Natural killer cell (primary cell): ENCODE results near the gene MEFV. TPM values are rescaled to one million over a fixed set of nuclear protein-coding genes. Genes with fewer than 3 reads are reported as not detected.
"Not testable (repeated sequence)": the region's sequence is repeated elsewhere in the genome, so short reads cannot be mapped to it uniquely, and the experiment has no call there.

Source experiments
- ATAC-seq, 3 donors: fragments of 150-1000 bp in 2 of 3; fragments of 200-7000 bp in 1 of 3; cut with Tn5 transposase; 1 replicate in 1 of 3; 2 replicates in 2 of 3; pipeline ENCODE4 v1.10.0; 2021; ENCODE audit warnings: mild to moderate bottlenecking in 2 of 3, moderate library complexity in 2 of 3
- DNase-seq, 2 donors: peaks; one replicate each; pipeline versions ENCODE4 v3.0.0 to v3.0.0-alpha.2; 2013 to 2021; ENCODE audit warnings: mixed read lengths in 1 of 2
- H3K27ac ChIP-seq: one replicate; pipeline ENCODE4 v1.5.1; 2013; ENCODE audit warnings: mild to moderate bottlenecking, low read length
- H3K27me3 ChIP-seq: one replicate; pipeline ENCODE4 v1.6.1; 2013; ENCODE audit warnings: low read length; ENCODE audit not compliant: control insufficient read depth, insufficient read depth
- H3K36me3 ChIP-seq: one replicate; pipeline ENCODE4 v1.6.1; 2013; ENCODE audit warnings: low read length; ENCODE audit not compliant: control insufficient read depth, insufficient read depth
- H3K4me1 ChIP-seq: one replicate; pipeline ENCODE4 v1.6.1; 2013; ENCODE audit warnings: low read length; ENCODE audit not compliant: control insufficient read depth, insufficient read depth
- H3K4me3 ChIP-seq: one replicate; pipeline ENCODE4 v1.5.1; 2013; ENCODE audit warnings: low read length
- H3K9me3 ChIP-seq: one replicate; pipeline ENCODE4 v1.6.1; 2013; ENCODE audit warnings: low read length; ENCODE audit not compliant: control insufficient read depth, insufficient read depth
- H3K27ac Mint-ChIP-seq, 2 donors: one replicate each; pipeline ENCODE4 v1.8.0; 2022; ENCODE audit warnings: mild to moderate bottlenecking in 2 of 2, mixed read lengths in 2 of 2, moderate library complexity in 1 of 2
- H3K27me3 Mint-ChIP-seq, 2 donors: one replicate each; pipeline ENCODE4 v1.8.0; 2022; ENCODE audit warnings: low read depth in 2 of 2, mixed read lengths in 2 of 2
- H3K36me3 Mint-ChIP-seq: one replicate; pipeline ENCODE4 v1.8.0; 2022; ENCODE audit warnings: mixed read lengths
- H3K4me1 Mint-ChIP-seq, 2 donors: one replicate each; pipeline ENCODE4 v1.8.0; 2022; ENCODE audit warnings: mixed read lengths in 2 of 2
- H3K4me3 Mint-ChIP-seq: one replicate; pipeline ENCODE4 v1.8.0; 2022; ENCODE audit warnings: mild to moderate bottlenecking, moderate library complexity, mixed read lengths
- H3K9me3 Mint-ChIP-seq, 2 donors: one replicate each; pipeline ENCODE4 v1.8.0; 2022; ENCODE audit warnings: mixed read lengths in 2 of 2
- CTCF ChIP-seq: fragments of 200-600 bp; IDR thresholded peaks from one replicate; pipeline ENCODE4 v1.8.0; 2022; ENCODE audit warnings: antibody characterized with exemption
- WGBS: methylation state at CpG from one replicate; pipeline ENCODE4 v1.1.7; 2013; ENCODE audit warnings: missing lambda C conversion rate; ENCODE audit not compliant: insufficient coverage; 5-methylcytosine and 5-hydroxymethylcytosine counted together
- intact Hi-C: fragments of 100-400 bp; cut with micrococcal nuclease; formaldehyde crosslinking; loops from one replicate; pipeline ENCODE4 v1.14.2; 2022
- total RNA-seq, 4 donors: library from RNA; stranded (reverse); fragments of 120-200 nt in 1 of 4; gene quantifications; one replicate each; pipeline versions ENCODE4 v1.2.3 to v1.2.4, GENCODE V29; 2013 to 2022

The MEFV gene
- total RNA-seq, 3 donors from 2014 or later (not counting 1 experiment from before 2014, with no cell fraction given) = 2.4 to 6.2 (median 5.4) TPM

- intact Hi-C loops = no loop called here
- no peak for TF ChIP-seq CTCF
- Mint-ChIP-seq H3K27me3 (no peaks in the 10 kb centered on the region), H3K4me3 (no peak overlapping the region), H3K36me3 (no peaks in the 10 kb centered on the region), H3K9me3 (no peaks in the 10 kb centered on the region), H3K4me1 (peaks cover 0 to 6% of the 10 kb centered on the region in 2 donors), H3K27ac (no peak overlapping the region)
- no peak overlapping the region for H3K27ac ChIP-seq
- ATAC-seq (no peak), DNase-seq (no peak)
- H3K4me1 ChIP-seq = no peaks in the 10 kb centered on the region
- H3K4me3 ChIP-seq = no peak overlapping the region
- 90% methylated on average over 4 of the region's 5 CpGs for WGBS
- H3K27me3 ChIP-seq = no peaks in the 10 kb centered on the region
- no peaks in the 10 kb centered on the region for H3K36me3 ChIP-seq
- no peaks in the 10 kb centered on the region for H3K9me3 ChIP-seq
Measured at GRCh38 chr16:3276679-3277078, 20.2 kb upstream of the MEFV start.

GRCh38 chr16:3274947-3275346 is 18.5 kb upstream of the MEFV start:
- Histone ChIP-seq H3K9me3 (no peaks in the 10 kb centered on the region), H3K27ac (no peak overlapping the region), H3K27me3 (no peaks in the 10 kb centered on the region), H3K4me3 (no peak overlapping the region), H3K4me1 (no peaks in the 10 kb centered on the region), H3K36me3 (no peaks in the 10 kb centered on the region)
- H3K4me3 Mint-ChIP-seq = no peak overlapping the region
- H3K27ac Mint-ChIP-seq = no peak overlapping the region
- DNase-seq (no peak), ATAC-seq (no peak)
- no peaks in the 10 kb centered on the region for H3K9me3 Mint-ChIP-seq
- intact Hi-C loops = no loop called here
- H3K4me1 Mint-ChIP-seq = peaks cover 0 to 6% of the 10 kb centered on the region in 2 donors
- TF ChIP-seq CTCF = no peak
- no peaks in the 10 kb centered on the region for H3K36me3 Mint-ChIP-seq
- H3K27me3 Mint-ChIP-seq = no peaks in the 10 kb centered on the region

DNA sequence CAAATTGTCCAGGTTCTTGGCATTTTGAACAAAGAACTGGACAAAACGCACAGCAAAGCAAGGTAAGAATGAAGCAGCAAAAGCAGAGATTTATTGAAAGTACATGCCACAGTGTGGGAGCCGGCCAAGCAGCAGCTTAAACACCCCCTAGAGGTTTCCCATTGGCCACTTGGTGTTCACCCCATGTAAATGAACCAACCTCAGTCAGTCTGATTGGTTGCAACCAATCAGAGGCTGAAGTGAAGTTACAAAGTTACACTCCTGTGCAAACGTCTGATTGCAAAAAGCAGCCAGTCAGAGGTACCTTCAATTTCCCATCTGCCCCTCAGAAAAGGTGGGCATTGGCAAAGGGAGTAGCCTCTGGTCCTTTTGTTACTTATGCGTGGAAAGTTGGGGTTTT is 18.1 kb upstream of the MEFV start:
- Mint-ChIP-seq H3K27ac (no peak overlapping the region), H3K4me1 (peaks cover 0 to 6% of the 10 kb centered on the region in 2 donors), H3K27me3 (no peaks in the 10 kb centered on the region), H3K9me3 (no peaks in the 10 kb centered on the region), H3K36me3 (no peaks in the 10 kb centered on the region), H3K4me3 (no peak overlapping the region)
- no peaks in the 10 kb centered on the region for H3K4me1 ChIP-seq
- DNase-seq (no peak), ATAC-seq (no peak)
- H3K27me3 ChIP-seq = no peaks in the 10 kb centered on the region
- no peak for TF ChIP-seq CTCF
- intact Hi-C loops = no loop called here
- 80% methylated on average over 4 of the region's 4 CpGs for WGBS
- no peaks in the 10 kb centered on the region for H3K9me3 ChIP-seq
- no peak overlapping the region for H3K27ac ChIP-seq
- H3K4me3 ChIP-seq = no peak overlapping the region
- no peaks in the 10 kb centered on the region for H3K36me3 ChIP-seq

DNA sequence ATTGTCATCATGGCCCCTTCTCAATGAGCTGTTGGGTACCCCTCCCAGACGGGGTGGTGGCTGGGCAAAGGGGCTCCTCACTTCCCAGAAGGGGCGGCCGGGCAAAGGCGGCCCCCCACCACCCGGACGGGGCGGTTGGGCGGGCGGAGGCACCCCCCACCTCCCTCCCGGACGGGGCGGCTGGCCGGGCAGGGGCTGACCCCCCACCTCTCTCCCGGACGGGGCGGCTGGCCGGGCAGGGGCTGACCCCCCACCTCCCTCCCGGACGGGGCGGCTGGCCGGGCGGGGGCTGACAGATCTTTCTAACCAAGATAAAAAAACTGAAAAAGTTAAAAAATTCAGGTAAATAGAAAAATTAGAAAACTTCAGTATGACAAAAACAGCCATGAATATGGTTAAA is 14.8 kb upstream of the MEFV start:
- intact Hi-C loops, H3K36me3 ChIP-seq, ATAC-seq, H3K9me3 ChIP-seq, H3K4me1 Mint-ChIP-seq, H3K27me3 Mint-ChIP-seq, H3K9me3 Mint-ChIP-seq, H3K27ac Mint-ChIP-seq, H3K36me3 Mint-ChIP-seq, DNase-seq, H3K27ac ChIP-seq, H3K4me3 Mint-ChIP-seq, H3K27me3 ChIP-seq, H3K4me3 ChIP-seq, H3K4me1 ChIP-seq: not testable (repeated sequence)
- WGBS = 97% methylated on average over 5 of the region's 22 CpGs

GRCh38 chr16:3270718-3271117 is 14.3 kb upstream of the MEFV start:
- H3K36me3 ChIP-seq, H3K9me3 Mint-ChIP-seq, H3K4me3 Mint-ChIP-seq, H3K27ac ChIP-seq, intact Hi-C loops, ATAC-seq, H3K27ac Mint-ChIP-seq, H3K9me3 ChIP-seq, H3K36me3 Mint-ChIP-seq, H3K27me3 Mint-ChIP-seq, H3K4me1 Mint-ChIP-seq, DNase-seq, H3K4me1 ChIP-seq, H3K27me3 ChIP-seq, H3K4me3 ChIP-seq: not testable (repeated sequence)
- WGBS = 100% methylated on average over 2 of the region's 5 CpGs
